ENCODE results near the gene PPP2R2C.

DNA sequence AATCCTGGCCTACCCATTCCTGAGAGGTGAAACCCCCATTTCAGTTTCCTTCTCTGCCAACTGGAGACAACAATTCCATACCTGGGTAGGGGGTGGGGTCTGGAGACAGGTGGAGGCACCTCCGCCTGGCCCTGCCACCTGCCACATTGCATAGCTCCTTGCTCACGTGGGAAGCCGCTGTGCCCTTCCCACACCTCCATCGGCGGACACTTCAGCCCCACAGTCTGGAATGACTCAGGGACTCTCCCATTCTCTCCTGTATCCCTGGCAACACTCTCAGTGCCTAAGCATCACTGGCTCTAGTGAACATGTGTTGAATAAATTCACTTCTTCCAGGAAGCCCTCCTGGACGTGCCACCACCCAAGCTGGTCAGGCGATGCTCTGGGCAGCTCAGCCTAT lies 21.7 kb downstream of the PPP2R2C start:
- TF ChIP-seq, protein P1, sequence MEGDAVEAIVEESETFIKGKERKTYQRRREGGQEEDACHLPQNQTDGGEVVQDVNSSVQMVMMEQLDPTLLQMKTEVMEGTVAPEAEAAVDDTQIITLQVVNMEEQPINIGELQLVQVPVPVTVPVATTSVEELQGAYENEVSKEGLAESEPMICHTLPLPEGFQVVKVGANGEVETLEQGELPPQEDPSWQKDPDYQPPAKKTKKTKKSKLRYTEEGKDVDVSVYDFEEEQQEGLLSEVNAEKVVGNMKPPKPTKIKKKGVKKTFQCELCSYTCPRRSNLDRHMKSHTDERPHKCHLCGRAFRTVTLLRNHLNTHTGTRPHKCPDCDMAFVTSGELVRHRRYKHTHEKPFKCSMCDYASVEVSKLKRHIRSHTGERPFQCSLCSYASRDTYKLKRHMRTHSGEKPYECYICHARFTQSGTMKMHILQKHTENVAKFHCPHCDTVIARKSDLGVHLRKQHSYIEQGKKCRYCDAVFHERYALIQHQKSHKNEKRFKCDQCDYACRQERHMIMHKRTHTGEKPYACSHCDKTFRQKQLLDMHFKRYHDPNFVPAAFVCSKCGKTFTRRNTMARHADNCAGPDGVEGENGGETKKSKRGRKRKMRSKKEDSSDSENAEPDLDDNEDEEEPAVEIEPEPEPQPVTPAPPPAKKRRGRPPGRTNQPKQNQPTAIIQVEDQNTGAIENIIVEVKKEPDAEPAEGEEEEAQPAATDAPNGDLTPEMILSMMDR (optimal IDR thresholded peaks at IDR 0.05 in 1 of 3, IDR thresholded peaks at IDR 0.05 in 1 of 3, conservative IDR thresholded peaks at IDR 0.05 in 1 of 3; ENCODE audit: extremely low read depth in 1 of 3, insufficient read depth in 2 of 3, low read length in 3 of 3), result no peak
- no peak for TF ChIP-seq EZH2 (IDR thresholded peaks at IDR 0.05; ENCODE audit: low read length)
